DND-41 (cell line): ENCODE data around the gene DIAPH3.

Source experiments
- CTCF ChIP-seq: IDR thresholded peaks from 2 replicates; pipeline ENCODE4 v1.5.1; 2012; ENCODE audit warnings: borderline replicate concordance, low read length, moderate library complexity, mild to moderate bottlenecking; ENCODE audit not compliant: poor library complexity, severe bottlenecking; ENCODE audit errors: extremely low read depth
- EZH2 ChIP-seq: IDR thresholded peaks from 3 replicates; pipeline ENCODE4 v1.6.1; 2012; ENCODE audit warnings: borderline replicate concordance, low read depth, mild to moderate bottlenecking, moderate library complexity, low read length, inconsistent platforms; ENCODE audit not compliant: severe bottlenecking

- no peak for TF ChIP-seq CTCF
- TF ChIP-seq EZH2 = no peak
These were observed 209.1 kb downstream of the DIAPH3 start for GRCh38 chr13:59954601-59955000.
